Astrocyte (in vitro differentiated cells and primary cell): ENCODE measurements around the gene TMEM198. TPM values are rescaled to one million over a fixed set of nuclear protein-coding genes. Genes with fewer than 3 reads are reported as not detected.

Source experiments
- DNase-seq: peaks from one replicate; pipeline ENCODE4 v3.0.0-alpha.2; 2010; ENCODE audit warnings: low read depth
- FAIRE-seq: peaks from 2 replicates; lab custom pipeline; 2011; peaks lifted over from hg19 to GRCh38; lab: Jason Lieb, UNC
- H2AFZ ChIP-seq: 2 replicates; pipeline ENCODE4 v1.6.0; 2012; ENCODE audit warnings: low read depth, low read length, inconsistent platforms
- H3K27ac ChIP-seq: 2 replicates; pipeline ENCODE4 v1.5.1; 2011; ENCODE audit warnings: low read depth, low read length, inconsistent platforms
- H3K27me3 ChIP-seq: 2 replicates; pipeline ENCODE4 v1.6.0; 2011; ENCODE audit warnings: low read length, inconsistent platforms; ENCODE audit not compliant: insufficient read depth
- H3K36me3 ChIP-seq: 2 replicates; pipeline ENCODE4 v1.5.1; 2011; ENCODE audit warnings: low read length, inconsistent platforms; ENCODE audit not compliant: insufficient read depth
- H3K4me1 ChIP-seq: 2 replicates; pipeline ENCODE4 v1.5.1; 2011; ENCODE audit warnings: low read length, inconsistent platforms; ENCODE audit not compliant: insufficient read depth
- H3K4me2 ChIP-seq: 2 replicates; pipeline ENCODE4 v1.6.0; 2012; ENCODE audit warnings: low read length, inconsistent platforms
- H3K4me3 ChIP-seq: 2 replicates; pipeline ENCODE4 v1.5.1; 2011; ENCODE audit warnings: low read depth, mild to moderate bottlenecking, low read length, inconsistent platforms; ENCODE audit not compliant: insufficient read depth
- H3K79me2 ChIP-seq: 2 replicates; pipeline ENCODE4 v1.6.0; 2012; ENCODE audit warnings: mild to moderate bottlenecking, low read length, inconsistent platforms; ENCODE audit not compliant: insufficient read depth
- H3K9ac ChIP-seq: 2 replicates; pipeline ENCODE4 v1.6.0; 2012; ENCODE audit warnings: mild to moderate bottlenecking, low read length, inconsistent platforms
- H3K9me3 ChIP-seq: 2 replicates; pipeline ENCODE4 v1.5.1; 2012; ENCODE audit warnings: low read depth, mild to moderate bottlenecking, low read length, inconsistent platforms; ENCODE audit not compliant: insufficient read depth
- H4K20me1 ChIP-seq: 2 replicates; pipeline ENCODE4 v1.6.0; 2012; ENCODE audit warnings: low read length, inconsistent platforms; ENCODE audit not compliant: insufficient read depth
- H3K27ac Mint-ChIP-seq: one replicate; pipeline ENCODE4 v1.8.0; 2021; ENCODE audit warnings: mild to moderate bottlenecking, mixed read lengths; ENCODE audit not compliant: unreplicated experiment
- H3K27me3 Mint-ChIP-seq: one replicate; pipeline ENCODE4 v1.8.0; 2021; ENCODE audit warnings: low read depth, mixed read lengths; ENCODE audit not compliant: unreplicated experiment
- H3K36me3 Mint-ChIP-seq: one replicate; pipeline ENCODE4 v1.8.0; 2021; ENCODE audit warnings: low read depth, mixed read lengths; ENCODE audit not compliant: unreplicated experiment
- H3K4me1 Mint-ChIP-seq: one replicate; pipeline ENCODE4 v1.8.0; 2021; ENCODE audit warnings: low read depth, mixed read lengths; ENCODE audit not compliant: unreplicated experiment
- H3K4me3 Mint-ChIP-seq: one replicate; pipeline ENCODE4 v1.8.0; 2021; ENCODE audit warnings: mild to moderate bottlenecking, moderate library complexity, mixed read lengths; ENCODE audit not compliant: unreplicated experiment
- H3K9me3 Mint-ChIP-seq: one replicate; pipeline ENCODE4 v1.8.0; 2021; ENCODE audit warnings: mild to moderate bottlenecking, mixed read lengths; ENCODE audit not compliant: unreplicated experiment
- CTCF ChIP-seq: IDR thresholded peaks from 2 replicates; pipeline ENCODE4 v1.5.1; 2011; ENCODE audit warnings: low read depth, mild to moderate bottlenecking, inconsistent platforms, low read length, moderate library complexity; ENCODE audit not compliant: insufficient read depth
- EZH2 ChIP-seq: IDR thresholded peaks from 2 replicates; pipeline ENCODE4 v1.6.1; 2012; ENCODE audit warnings: mild to moderate bottlenecking, low read length, inconsistent platforms; ENCODE audit not compliant: insufficient read depth
- total RNA-seq: library from RNA; stranded (reverse); gene quantifications from 2 replicates; pipeline ENCODE4 v1.2.1, GENCODE V29; 2021

The TMEM198 gene
- total RNA-seq, 1 donor from 2014 or later: 3.8 TPM

- peak within 1 kb of the TSS; percentile 60 for H3K4me3 ChIP-seq
- peak within 1 kb of the TSS; percentile 82 for H3K9ac ChIP-seq
- DNase-seq (peak; percentile 67), FAIRE-seq (no peak)
- H2AFZ ChIP-seq: peak within 1 kb of the TSS; percentile 80
- H3K27ac Mint-ChIP-seq: peak within 1 kb of the TSS; percentile 59
- no peaks in the 10 kb centered on the region for H3K9me3 Mint-ChIP-seq
- peaks cover 4% of the 10 kb centered on the region for H3K4me1 Mint-ChIP-seq
- H3K27me3 Mint-ChIP-seq: no peaks in the 10 kb centered on the region
- peaks cover 15% of the 10 kb centered on the region for H4K20me1 ChIP-seq
- H3K9me3 ChIP-seq: no peaks in the 10 kb centered on the region
- peaks cover 10% of the 10 kb centered on the region for H3K79me2 ChIP-seq
- TF ChIP-seq CTCF: no peak
- no peak for TF ChIP-seq EZH2
- H3K4me2 ChIP-seq: peak within 1 kb of the TSS; percentile 89
- peaks cover 17% of the 10 kb centered on the region for H3K4me1 ChIP-seq
- H3K4me3 Mint-ChIP-seq: peak within 1 kb of the TSS; percentile 79
- peaks cover 8% of the 10 kb centered on the region for H3K36me3 ChIP-seq
- H3K36me3 Mint-ChIP-seq: peaks cover 13% of the 10 kb centered on the region
- peak within 1 kb of the TSS; percentile 47 for H3K27ac ChIP-seq
- peaks cover 3% of the 10 kb centered on the region for H3K27me3 ChIP-seq
These were observed 27.7 kb downstream of the TMEM198 start, which contains the start of gene OBSL1 for GRCh38 chr2:219571311-219572236. OBSL1 (minus strand) TSS chr2:219571539; CDS start chr2:219571232, 307 bp downstream.

- Mint-ChIP-seq H3K36me3 (peaks cover 8% of the 10 kb centered on the region), H3K4me3 (peak within 1 kb of the TSS; percentile 79), H3K9me3 (no peaks in the 10 kb centered on the region), H3K27me3 (no peaks in the 10 kb centered on the region), H3K4me1 (peaks cover 11% of the 10 kb centered on the region), H3K27ac (peak within 1 kb of the TSS; percentile 59)
- H3K79me2 ChIP-seq: peaks cover 10% of the 10 kb centered on the region
- no peaks in the 10 kb centered on the region for H3K9me3 ChIP-seq
- H2AFZ ChIP-seq: peak within 1 kb of the TSS; percentile 61
- H3K27ac ChIP-seq: peak within 1 kb of the TSS; percentile 19
- peaks cover 23% of the 10 kb centered on the region for H3K4me1 ChIP-seq
- peaks cover 8% of the 10 kb centered on the region for H3K36me3 ChIP-seq
- peak within 1 kb of the TSS; percentile 82 for H3K9ac ChIP-seq
- FAIRE-seq (no peak), DNase-seq (no peak)
- no peak for TF ChIP-seq EZH2
- no peak for TF ChIP-seq CTCF
- peaks cover 15% of the 10 kb centered on the region for H4K20me1 ChIP-seq
- peaks cover 8% of the 10 kb centered on the region for H3K27me3 ChIP-seq
- H3K4me2 ChIP-seq: peak within 1 kb of the TSS; percentile 89
- peak within 1 kb of the TSS; percentile 52 for H3K4me3 ChIP-seq
These were observed 28.6 kb downstream of the TMEM198 start, which contains the start of gene INHA for GRCh38 chr2:219572237-219573001. INHA (plus strand) TSS chr2:219572310; CDS start chr2:219572375, 65 bp downstream.
